GM12875 (cell line): ENCODE measurements around the gene DSG3.

Experiments
- H3K4me3 ChIP-seq: one replicate; pipeline ENCODE4 v1.5.1; 2011; ENCODE audit warnings: low read depth, low read length, control low read depth
- CTCF ChIP-seq: IDR thresholded peaks from 2 replicates; pipeline ENCODE4 v1.5.1; 2011; ENCODE audit warnings: low read depth, mild to moderate bottlenecking, control low read depth, inconsistent platforms, low read length, moderate library complexity, borderline replicate concordance; ENCODE audit not compliant: insufficient read depth

The DSG3 gene

GRCh38 chr18:31407649-31408048, 39.9 kb upstream of the DSG3 start:
- H3K4me3 ChIP-seq = no peak overlapping the region
- no peak for TF ChIP-seq CTCF

GRCh38 chr18:31409276-31409675, 38.3 kb upstream of the DSG3 start:
- no peak for TF ChIP-seq CTCF
- no peak overlapping the region for H3K4me3 ChIP-seq

GRCh38 chr18:31410716-31411483, 36.6 kb upstream of the DSG3 start:
- no peak overlapping the region for H3K4me3 ChIP-seq
- TF ChIP-seq CTCF = no peak

- no peak for TF ChIP-seq CTCF
- H3K4me3 ChIP-seq = no peak overlapping the region
Observed at GRCh38 chr18:31413137-31413536, 34.4 kb upstream of the DSG3 start.

GRCh38 chr18:31417850-31418249, 29.7 kb upstream of the DSG3 start:
- no peak for TF ChIP-seq CTCF
- H3K4me3 ChIP-seq = no peak overlapping the region

- no peak overlapping the region for H3K4me3 ChIP-seq
- no peak for TF ChIP-seq CTCF
Observed at GRCh38 chr18:31419457-31419932, 28.0 kb upstream of the DSG3 start.

- H3K4me3 ChIP-seq = no peak overlapping the region
Observed at GRCh38 chr18:31420032-31420431, 27.5 kb upstream of the DSG3 start.

More at GRCh38 chr18:31420032-31420431, 27.5 kb upstream of the DSG3 start:
- no peak for TF ChIP-seq CTCF
